Activated naive CD8-positive, alpha-beta T cell (primary cell): Measurements from ENCODE around the gene TNFSF12.
A peak's percentile ranks its signal among the peaks of the same experiment; 100 is the strongest.

Experiments used
- H3K27ac Mint-ChIP-seq: one replicate; pipeline ENCODE4 v1.8.0; 2021; ENCODE audit warnings: mixed read lengths
- H3K27me3 Mint-ChIP-seq: one replicate; pipeline ENCODE4 v1.8.0; 2021; ENCODE audit warnings: mixed read lengths
- H3K36me3 Mint-ChIP-seq: one replicate; pipeline ENCODE4 v1.8.0; 2021; ENCODE audit warnings: mixed read lengths
- H3K4me1 Mint-ChIP-seq: one replicate; pipeline ENCODE4 v1.8.0; 2021; ENCODE audit warnings: low read depth, mixed read lengths
- H3K4me3 Mint-ChIP-seq: one replicate; pipeline ENCODE4 v1.8.0; 2021; ENCODE audit warnings: mild to moderate bottlenecking, mixed read lengths
- H3K9me3 Mint-ChIP-seq: one replicate; pipeline ENCODE4 v1.8.0; 2021; ENCODE audit warnings: low read depth, mixed read lengths

The TNFSF12 gene

GRCh38 chr17:7548585-7549400 is at the start of gene TNFSF12:
Gene TNFSF12 (plus strand): TSS chr17:7549058. CDS start chr17:7549154, 96 bp downstream.
- Mint-ChIP-seq H3K4me3 (peak within 1 kb of the TSS; percentile 90), H3K27ac (peak within 1 kb of the TSS; percentile 87), H3K36me3 (no peaks in the 10 kb centered on the region), H3K27me3 (no peaks in the 10 kb centered on the region), H3K9me3 (no peaks in the 10 kb centered on the region), H3K4me1 (peaks cover 52% of the 10 kb centered on the region)

- Mint-ChIP-seq H3K27ac (no peak overlapping the region), H3K4me3 (no peak overlapping the region), H3K4me1 (peaks cover 6% of the 10 kb centered on the region), H3K36me3 (peaks cover 5% of the 10 kb centered on the region), H3K9me3 (no peaks in the 10 kb centered on the region), H3K27me3 (no peaks in the 10 kb centered on the region)
Observed at GRCh38 chr17:7499161-7499560, 49.7 kb upstream of the TNFSF12 start.

GRCh38 chr17:7501729-7502128 is 47.1 kb upstream of the TNFSF12 start:
- Mint-ChIP-seq H3K9me3 (no peaks in the 10 kb centered on the region), H3K27ac (no peak overlapping the region), H3K4me3 (no peak overlapping the region), H3K27me3 (no peaks in the 10 kb centered on the region), H3K4me1 (no peaks in the 10 kb centered on the region), H3K36me3 (peaks cover 10% of the 10 kb centered on the region)

- Mint-ChIP-seq H3K4me1 (no peaks in the 10 kb centered on the region), H3K4me3 (no peak overlapping the region), H3K36me3 (peaks cover 8% of the 10 kb centered on the region), H3K9me3 (no peaks in the 10 kb centered on the region), H3K27me3 (no peaks in the 10 kb centered on the region), H3K27ac (peak overlapping the region; percentile 16)
Observed at GRCh38 chr17:7502171-7502847, 46.5 kb upstream of the TNFSF12 start.

- Mint-ChIP-seq H3K4me3 (no peak overlapping the region), H3K27me3 (no peaks in the 10 kb centered on the region), H3K4me1 (no peaks in the 10 kb centered on the region), H3K27ac (no peak overlapping the region), H3K9me3 (no peaks in the 10 kb centered on the region), H3K36me3 (peaks cover 8% of the 10 kb centered on the region)
Observed at GRCh38 chr17:7502987-7503386, 45.9 kb upstream of the TNFSF12 start.

- Mint-ChIP-seq H3K9me3 (no peaks in the 10 kb centered on the region), H3K27ac (no peak overlapping the region), H3K27me3 (no peaks in the 10 kb centered on the region), H3K4me1 (no peaks in the 10 kb centered on the region), H3K4me3 (no peak overlapping the region), H3K36me3 (peaks cover 8% of the 10 kb centered on the region)
Observed at GRCh38 chr17:7503521-7503920, 45.3 kb upstream of the TNFSF12 start.

GRCh38 chr17:7508145-7508544 is 40.7 kb upstream of the TNFSF12 start:
- Mint-ChIP-seq H3K9me3 (no peaks in the 10 kb centered on the region), H3K27me3 (no peaks in the 10 kb centered on the region), H3K27ac (no peak overlapping the region), H3K36me3 (peaks cover 8% of the 10 kb centered on the region), H3K4me3 (no peak overlapping the region), H3K4me1 (no peaks in the 10 kb centered on the region)

GRCh38 chr17:7508846-7509245 is 40.0 kb upstream of the TNFSF12 start:
- no peak overlapping the region for H3K4me3 Mint-ChIP-seq
- peaks cover 8% of the 10 kb centered on the region for H3K36me3 Mint-ChIP-seq
- H3K4me1 Mint-ChIP-seq: no peaks in the 10 kb centered on the region
- no peaks in the 10 kb centered on the region for H3K27me3 Mint-ChIP-seq
- H3K9me3 Mint-ChIP-seq: no peaks in the 10 kb centered on the region
- H3K27ac Mint-ChIP-seq: no peak overlapping the region

- no peak overlapping the region for H3K27ac Mint-ChIP-seq
- H3K4me3 Mint-ChIP-seq: no peak overlapping the region
Observed at GRCh38 chr17:7509937-7510336, 38.9 kb upstream of the TNFSF12 start.

GRCh38 chr17:7511108-7511507 is 37.8 kb upstream of the TNFSF12 start:
- Mint-ChIP-seq H3K36me3 (peaks cover 7% of the 10 kb centered on the region), H3K4me3 (no peak overlapping the region), H3K4me1 (peaks cover 3% of the 10 kb centered on the region), H3K27me3 (no peaks in the 10 kb centered on the region), H3K27ac (peak overlapping the region; percentile 29), H3K9me3 (no peaks in the 10 kb centered on the region)

More at GRCh38 chr17:7509937-7510336, 38.9 kb upstream of the TNFSF12 start:
- peaks cover 3% of the 10 kb centered on the region for H3K4me1 Mint-ChIP-seq
- H3K9me3 Mint-ChIP-seq: no peaks in the 10 kb centered on the region
- H3K27me3 Mint-ChIP-seq: no peaks in the 10 kb centered on the region
- peaks cover 8% of the 10 kb centered on the region for H3K36me3 Mint-ChIP-seq

GRCh38 chr17:7512105-7512504 is 36.8 kb upstream of the TNFSF12 start:
- no peaks in the 10 kb centered on the region for H3K27me3 Mint-ChIP-seq
- no peak overlapping the region for H3K4me3 Mint-ChIP-seq
- H3K4me1 Mint-ChIP-seq: peaks cover 3% of the 10 kb centered on the region
- H3K36me3 Mint-ChIP-seq: peaks cover 4% of the 10 kb centered on the region
- no peak overlapping the region for H3K27ac Mint-ChIP-seq
- H3K9me3 Mint-ChIP-seq: no peaks in the 10 kb centered on the region

- Mint-ChIP-seq H3K27ac (no peak overlapping the region), H3K4me1 (peaks cover 3% of the 10 kb centered on the region), H3K36me3 (peaks cover 4% of the 10 kb centered on the region), H3K27me3 (no peaks in the 10 kb centered on the region), H3K4me3 (no peak overlapping the region), H3K9me3 (no peaks in the 10 kb centered on the region)
Observed at GRCh38 chr17:7512824-7513540, 35.9 kb upstream of the TNFSF12 start.

GRCh38 chr17:7513850-7514419 is 34.9 kb upstream of the TNFSF12 start:
- Mint-ChIP-seq H3K36me3 (peaks cover 4% of the 10 kb centered on the region), H3K4me1 (peaks cover 3% of the 10 kb centered on the region), H3K27ac (no peak overlapping the region), H3K9me3 (no peaks in the 10 kb centered on the region), H3K4me3 (no peak overlapping the region), H3K27me3 (no peaks in the 10 kb centered on the region)

GRCh38 chr17:7515911-7516610 is 32.8 kb upstream of the TNFSF12 start:
- H3K27ac Mint-ChIP-seq: peak overlapping the region; percentile 19

More at GRCh38 chr17:7515911-7516610, 32.8 kb upstream of the TNFSF12 start:
- Mint-ChIP-seq H3K27me3 (no peaks in the 10 kb centered on the region), H3K4me3 (no peak overlapping the region), H3K36me3 (peaks cover 2% of the 10 kb centered on the region), H3K9me3 (no peaks in the 10 kb centered on the region), H3K4me1 (peaks cover 3% of the 10 kb centered on the region)
